Measurements from ENCODE around the gene SLC38A6.

SLC38A6 gene

GRCh38 chr14:61077437-61077836 lies 96.4 kb downstream of the SLC38A6 start:
- no peak for DNase-seq (ENCODE audit: low read depth)
- TF ChIP-seq, protein P1, sequence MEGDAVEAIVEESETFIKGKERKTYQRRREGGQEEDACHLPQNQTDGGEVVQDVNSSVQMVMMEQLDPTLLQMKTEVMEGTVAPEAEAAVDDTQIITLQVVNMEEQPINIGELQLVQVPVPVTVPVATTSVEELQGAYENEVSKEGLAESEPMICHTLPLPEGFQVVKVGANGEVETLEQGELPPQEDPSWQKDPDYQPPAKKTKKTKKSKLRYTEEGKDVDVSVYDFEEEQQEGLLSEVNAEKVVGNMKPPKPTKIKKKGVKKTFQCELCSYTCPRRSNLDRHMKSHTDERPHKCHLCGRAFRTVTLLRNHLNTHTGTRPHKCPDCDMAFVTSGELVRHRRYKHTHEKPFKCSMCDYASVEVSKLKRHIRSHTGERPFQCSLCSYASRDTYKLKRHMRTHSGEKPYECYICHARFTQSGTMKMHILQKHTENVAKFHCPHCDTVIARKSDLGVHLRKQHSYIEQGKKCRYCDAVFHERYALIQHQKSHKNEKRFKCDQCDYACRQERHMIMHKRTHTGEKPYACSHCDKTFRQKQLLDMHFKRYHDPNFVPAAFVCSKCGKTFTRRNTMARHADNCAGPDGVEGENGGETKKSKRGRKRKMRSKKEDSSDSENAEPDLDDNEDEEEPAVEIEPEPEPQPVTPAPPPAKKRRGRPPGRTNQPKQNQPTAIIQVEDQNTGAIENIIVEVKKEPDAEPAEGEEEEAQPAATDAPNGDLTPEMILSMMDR (IDR thresholded peaks at IDR 0.05; ENCODE audit: insufficient read depth, low read depth, low read length, missing control alignments) = no peak
- no peak overlapping the region for H3K4me3 ChIP-seq (ENCODE audit: low read depth, low read length)

DNA sequence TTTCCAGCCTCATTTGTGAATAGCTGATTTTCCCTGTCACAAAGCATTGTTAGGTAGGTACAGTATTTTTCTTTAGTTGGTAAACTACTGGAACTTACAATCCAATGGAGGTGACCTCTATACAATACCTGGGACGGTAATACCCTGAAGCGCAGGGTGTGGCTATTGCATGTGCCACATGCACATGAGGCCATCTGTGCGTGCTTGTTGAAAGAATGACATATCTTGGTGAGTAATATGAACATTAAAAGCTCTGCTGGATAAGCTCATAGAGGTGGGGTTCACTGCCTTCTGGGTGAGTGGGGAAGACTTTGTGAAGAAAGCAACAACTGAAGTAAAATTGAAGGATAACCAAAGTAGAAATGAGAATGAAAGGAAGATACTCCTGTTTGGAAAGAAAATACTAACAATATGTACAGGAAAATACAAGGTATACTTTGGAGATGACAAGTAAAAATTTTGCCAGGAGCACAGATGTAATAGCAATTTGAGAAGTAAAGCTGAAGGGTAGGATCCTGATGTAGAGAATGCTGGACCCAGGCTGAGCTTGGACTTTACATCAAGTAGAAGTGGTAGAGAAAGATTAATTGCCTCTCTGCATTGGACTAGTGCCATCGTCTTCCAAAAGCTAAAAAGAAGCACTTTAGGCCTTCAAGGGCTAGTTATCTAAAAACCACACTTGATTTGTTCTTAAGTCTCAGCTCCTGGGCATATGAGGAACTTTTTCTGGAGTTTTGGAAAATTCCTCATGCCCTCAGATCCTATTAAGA lies 97.1 kb downstream of the SLC38A6 start:
- H3K4me3 ChIP-seq (ENCODE audit: low read depth, low read length) = no peak overlapping the region
- TF ChIP-seq, protein P1 (IDR thresholded peaks at IDR 0.05; ENCODE audit: insufficient read depth, low read depth, low read length, missing control alignments) = no peak
- no peak for DNase-seq (ENCODE audit: low read depth)

DNA sequence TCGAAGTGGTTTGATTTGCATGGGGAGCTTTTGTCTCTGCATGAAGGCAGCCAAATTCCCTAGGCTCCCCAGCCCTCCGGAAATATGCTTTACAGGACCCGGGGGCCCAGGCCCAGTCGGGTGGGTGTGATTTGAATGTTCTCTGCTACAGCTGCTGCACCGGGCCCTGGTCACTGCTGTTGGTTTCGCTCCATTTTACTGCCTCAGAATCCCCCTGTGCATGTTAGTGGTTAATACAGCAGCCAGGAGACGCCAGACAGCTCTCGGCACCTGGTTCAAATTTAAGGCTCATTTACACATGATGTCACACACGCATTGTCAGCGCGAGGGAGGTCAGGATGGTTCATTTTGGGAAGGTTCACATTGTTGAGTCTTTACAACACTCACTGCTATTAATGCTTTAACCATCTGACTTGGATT lies 99.6 kb downstream of the SLC38A6 start:
- DNase-seq (ENCODE audit: low read depth) = peak; percentile 87

DNA sequence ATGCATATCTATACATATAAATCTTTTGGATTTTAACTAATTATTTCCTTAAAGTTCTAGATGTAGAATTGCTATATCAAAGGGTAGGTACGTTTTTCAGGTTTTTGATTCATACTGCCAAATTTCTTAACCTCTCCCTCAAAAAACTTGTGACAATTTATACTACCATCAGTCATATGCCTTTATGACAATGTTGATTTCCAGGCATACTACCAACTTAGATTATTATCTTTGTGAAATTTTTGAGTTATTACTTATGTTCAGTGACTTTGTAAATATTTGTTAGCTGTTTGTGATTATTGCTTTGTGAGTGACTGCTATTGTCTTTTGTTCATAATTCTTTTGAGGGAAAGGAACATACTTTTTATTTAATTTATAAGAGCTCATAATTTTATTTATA lies 107.0 kb downstream of the SLC38A6 start:
- no peak for DNase-seq (ENCODE audit: low read depth)
- no peak overlapping the region for H3K4me3 ChIP-seq (ENCODE audit: low read depth, low read length)
- TF ChIP-seq, protein P1 (IDR thresholded peaks at IDR 0.05; ENCODE audit: insufficient read depth, low read depth, low read length, missing control alignments) = no peak

More for the DNA sequence above, 99.6 kb downstream of the SLC38A6 start:
- H3K4me3 ChIP-seq (ENCODE audit: low read depth, low read length) = 0 out of 2 replicates have a peak overlapping the region, but pooled peaks have one; percentile 8
- TF ChIP-seq, protein P1 (IDR thresholded peaks at IDR 0.05; ENCODE audit: insufficient read depth, low read depth, low read length, missing control alignments) = no peak

DNA sequence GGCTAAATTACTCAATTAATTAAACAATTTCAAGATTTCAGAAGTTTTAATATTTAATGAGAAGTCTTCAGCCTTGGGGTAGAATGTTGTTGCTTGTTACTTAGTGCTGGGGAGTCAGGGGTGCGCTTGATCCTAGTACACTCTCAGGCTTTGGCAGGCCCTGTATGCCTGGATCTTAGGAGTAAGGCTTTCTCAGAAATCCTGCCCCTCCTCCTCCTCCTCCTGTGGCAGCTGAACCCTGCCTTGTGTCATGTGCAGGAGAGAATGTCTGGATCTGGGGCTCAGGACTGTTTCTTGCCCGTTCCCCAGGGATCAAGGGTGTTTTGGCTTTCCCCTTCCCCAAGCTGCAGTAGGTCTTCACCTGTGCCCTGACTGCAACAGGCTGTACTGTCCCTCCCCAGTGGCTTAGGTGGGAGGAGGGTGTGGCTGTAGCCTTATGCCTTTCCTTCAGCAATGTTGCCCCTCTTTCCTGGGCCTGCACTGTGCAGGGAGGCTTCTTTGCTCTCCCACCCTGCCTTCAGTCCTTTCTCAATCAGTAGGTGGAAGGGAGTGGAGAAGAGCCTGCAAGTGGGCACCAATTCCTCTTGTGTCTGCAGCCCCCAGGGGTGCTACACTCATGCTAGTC lies 108.2 kb downstream of the SLC38A6 start:
- TF ChIP-seq, protein P1 (IDR thresholded peaks at IDR 0.05; ENCODE audit: insufficient read depth, low read depth, low read length, missing control alignments) = no peak
- H3K4me3 ChIP-seq (ENCODE audit: low read depth, low read length) = no peak overlapping the region
- no peak for DNase-seq (ENCODE audit: low read depth)

DNA sequence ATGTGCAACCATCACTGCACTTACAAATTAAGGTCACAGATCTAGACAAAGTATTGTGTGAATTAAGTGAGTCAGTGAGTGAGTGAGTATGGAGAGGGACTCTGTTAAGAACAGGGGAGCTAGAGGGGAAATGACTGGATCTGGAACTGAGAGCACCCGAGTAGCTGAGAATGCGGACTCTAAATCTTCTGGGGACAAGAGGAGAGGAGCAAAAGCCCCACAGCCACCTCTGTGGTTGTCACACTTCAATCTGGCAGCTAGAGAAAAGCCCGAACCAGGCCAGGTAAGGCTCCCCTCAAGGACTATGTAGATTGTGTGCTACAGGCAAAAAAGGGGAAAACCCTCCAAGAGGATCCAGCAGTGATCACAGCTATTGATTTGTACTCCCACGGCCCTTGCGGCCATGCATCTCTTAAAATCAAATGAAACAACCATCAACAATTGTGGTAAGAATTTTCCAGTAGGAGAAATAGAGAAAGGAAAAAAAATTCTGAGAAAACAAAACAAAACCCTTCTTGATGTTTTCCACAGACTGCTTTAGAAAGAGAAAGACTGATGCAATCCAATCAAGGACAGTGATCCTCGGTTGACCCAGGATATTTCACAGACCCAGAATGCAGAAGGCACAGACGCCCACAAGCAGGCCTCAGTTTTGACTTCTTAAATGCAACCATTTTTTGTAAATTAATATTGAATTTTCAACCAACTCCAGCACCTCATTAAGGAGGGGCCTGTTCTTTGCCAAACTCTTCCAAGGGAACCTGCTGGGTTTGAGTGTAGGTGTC lies 109.6 kb downstream of the SLC38A6 start:
- TF ChIP-seq, protein P1 (IDR thresholded peaks at IDR 0.05; ENCODE audit: insufficient read depth, low read depth, low read length, missing control alignments) = no peak
- peak; percentile 72 for DNase-seq (ENCODE audit: low read depth)

More for the DNA sequence above, 109.6 kb downstream of the SLC38A6 start:
- no peak overlapping the region for H3K4me3 ChIP-seq (ENCODE audit: low read depth, low read length)

Measured in GM12865 (cell line).